Activated T-cell treated with anti-CD3 and anti-CD28 coated beads, Interleukin-2, amount 50 U/mL, for 24 hours (primary cell): Measurements from ENCODE around the gene HOXB4.

Source experiments
- DNase-seq: peaks from one replicate; pipeline ENCODE4 v3.0.0-alpha.2; 2020
- H3K27ac Mint-ChIP-seq: 2 replicates; pipeline ENCODE4 v1.8.0; 2020; ENCODE audit warnings: mild to moderate bottlenecking, mixed read lengths
- H3K27me3 Mint-ChIP-seq: 2 replicates; pipeline ENCODE4 v1.8.0; 2020; ENCODE audit warnings: mixed read lengths
- H3K36me3 Mint-ChIP-seq: 2 replicates; pipeline ENCODE4 v1.8.0; 2020; ENCODE audit warnings: low read depth, mixed read lengths
- H3K4me1 Mint-ChIP-seq: 2 replicates; pipeline ENCODE4 v1.8.0; 2020; ENCODE audit warnings: low read depth, mixed read lengths
- H3K4me3 Mint-ChIP-seq: 2 replicates; pipeline ENCODE4 v1.8.0; 2020; ENCODE audit warnings: mild to moderate bottlenecking, moderate library complexity, mixed read lengths
- H3K9me3 Mint-ChIP-seq: 2 replicates; pipeline ENCODE4 v1.8.0; 2020; ENCODE audit warnings: mixed read lengths

HOXB4 gene

GRCh38 chr17:48609759-48610281, 31.7 kb upstream of the HOXB4 start:
- peaks cover 31% of the 10 kb centered on the region for H3K4me1 Mint-ChIP-seq
- no peak overlapping the region for H3K27ac Mint-ChIP-seq
- no peaks in the 10 kb centered on the region for H3K36me3 Mint-ChIP-seq
- no peaks in the 10 kb centered on the region for H3K9me3 Mint-ChIP-seq
- peak overlapping the region; percentile 83 for H3K4me3 Mint-ChIP-seq
- DNase-seq = no peak
- peaks cover 87% of the 10 kb centered on the region for H3K27me3 Mint-ChIP-seq

DNA sequence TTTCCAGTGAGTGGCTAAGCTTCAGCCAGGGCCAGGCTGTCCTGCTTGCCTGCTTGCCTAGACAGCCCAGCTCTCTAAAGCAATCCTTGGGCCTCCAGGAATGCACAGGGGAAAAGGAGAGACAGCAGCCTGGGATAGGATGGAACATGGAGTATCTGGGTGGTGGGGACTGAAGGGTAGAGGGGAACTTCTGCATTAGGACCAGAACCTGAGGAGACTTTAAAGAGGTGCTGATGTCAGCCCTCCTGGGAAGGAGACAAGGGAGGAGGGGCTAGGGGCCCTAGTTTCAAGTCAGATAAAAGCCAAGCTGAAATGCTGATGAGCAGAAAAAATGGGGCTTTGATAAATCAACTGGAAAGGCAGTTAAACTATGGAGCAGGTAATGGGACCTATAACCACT, 30.9 kb upstream of the HOXB4 start:
- H3K27ac Mint-ChIP-seq = no peak overlapping the region
- no peak overlapping the region for H3K4me3 Mint-ChIP-seq
- no peaks in the 10 kb centered on the region for H3K36me3 Mint-ChIP-seq
- peaks cover 28% of the 10 kb centered on the region for H3K4me1 Mint-ChIP-seq
- no peak for DNase-seq
- peaks cover 87% of the 10 kb centered on the region for H3K27me3 Mint-ChIP-seq
- H3K9me3 Mint-ChIP-seq = no peaks in the 10 kb centered on the region

DNA sequence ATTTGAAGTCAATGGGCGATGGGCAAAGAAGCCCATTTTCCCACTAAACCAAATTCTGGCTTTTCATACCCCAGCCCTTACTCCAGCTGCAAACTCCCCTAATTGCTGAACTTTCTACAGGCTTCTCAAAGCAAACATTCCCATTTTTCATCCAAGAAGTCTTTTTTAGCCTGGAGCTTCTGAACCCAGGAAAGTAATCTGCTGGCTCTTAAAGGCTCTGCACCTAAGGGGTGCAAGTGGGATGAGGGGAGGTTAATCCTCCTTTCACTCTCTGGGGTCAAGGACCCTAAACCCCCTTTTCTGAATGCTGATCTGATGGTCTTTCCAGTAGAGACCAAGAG, 30.3 kb upstream of the HOXB4 start:
- Mint-ChIP-seq H3K9me3 (no peaks in the 10 kb centered on the region), H3K27me3 (peaks cover 87% of the 10 kb centered on the region), H3K4me1 (peaks cover 24% of the 10 kb centered on the region), H3K27ac (no peak overlapping the region), H3K36me3 (no peaks in the 10 kb centered on the region), H3K4me3 (no peak overlapping the region)
- DNase-seq = no peak

DNA sequence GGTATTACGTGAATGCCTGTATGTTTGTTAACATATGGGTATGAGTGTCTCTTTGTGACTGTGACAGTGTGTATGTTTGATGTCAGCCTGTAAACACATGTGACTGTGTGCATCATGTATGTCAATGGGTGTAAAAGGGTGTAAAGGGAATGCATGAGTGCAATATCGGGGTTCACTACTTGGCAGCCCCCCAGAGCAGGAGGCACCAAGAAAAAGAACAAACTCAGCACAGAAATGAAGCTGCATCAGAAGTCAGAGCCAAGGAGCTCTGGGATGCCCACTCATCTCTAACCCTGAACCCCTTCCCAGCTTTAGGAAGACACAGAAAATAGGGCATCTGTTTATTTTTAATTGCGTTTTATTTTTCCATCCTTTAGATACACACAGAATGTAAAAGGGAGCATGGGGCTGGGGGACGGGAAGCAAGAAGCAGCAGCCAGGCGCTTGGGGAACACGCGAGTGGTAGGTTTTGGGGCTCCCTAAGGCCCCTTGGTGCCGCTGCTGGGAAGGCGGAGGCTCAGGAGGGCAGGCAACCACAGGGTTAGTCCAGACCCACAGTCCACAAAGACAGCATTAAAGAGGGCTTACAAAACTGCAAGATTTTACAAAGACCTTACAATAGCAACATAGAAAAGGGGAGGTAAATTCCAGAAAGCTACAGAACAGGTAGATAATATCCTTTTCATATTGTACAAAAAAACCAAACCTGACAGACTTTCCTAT, 28.9 kb upstream of the HOXB4 start:
- Mint-ChIP-seq H3K27ac (no peak overlapping the region), H3K4me1 (peaks cover 19% of the 10 kb centered on the region), H3K36me3 (no peaks in the 10 kb centered on the region), H3K4me3 (no peak overlapping the region), H3K9me3 (no peaks in the 10 kb centered on the region), H3K27me3 (peaks cover 89% of the 10 kb centered on the region)
- no peak for DNase-seq

DNA sequence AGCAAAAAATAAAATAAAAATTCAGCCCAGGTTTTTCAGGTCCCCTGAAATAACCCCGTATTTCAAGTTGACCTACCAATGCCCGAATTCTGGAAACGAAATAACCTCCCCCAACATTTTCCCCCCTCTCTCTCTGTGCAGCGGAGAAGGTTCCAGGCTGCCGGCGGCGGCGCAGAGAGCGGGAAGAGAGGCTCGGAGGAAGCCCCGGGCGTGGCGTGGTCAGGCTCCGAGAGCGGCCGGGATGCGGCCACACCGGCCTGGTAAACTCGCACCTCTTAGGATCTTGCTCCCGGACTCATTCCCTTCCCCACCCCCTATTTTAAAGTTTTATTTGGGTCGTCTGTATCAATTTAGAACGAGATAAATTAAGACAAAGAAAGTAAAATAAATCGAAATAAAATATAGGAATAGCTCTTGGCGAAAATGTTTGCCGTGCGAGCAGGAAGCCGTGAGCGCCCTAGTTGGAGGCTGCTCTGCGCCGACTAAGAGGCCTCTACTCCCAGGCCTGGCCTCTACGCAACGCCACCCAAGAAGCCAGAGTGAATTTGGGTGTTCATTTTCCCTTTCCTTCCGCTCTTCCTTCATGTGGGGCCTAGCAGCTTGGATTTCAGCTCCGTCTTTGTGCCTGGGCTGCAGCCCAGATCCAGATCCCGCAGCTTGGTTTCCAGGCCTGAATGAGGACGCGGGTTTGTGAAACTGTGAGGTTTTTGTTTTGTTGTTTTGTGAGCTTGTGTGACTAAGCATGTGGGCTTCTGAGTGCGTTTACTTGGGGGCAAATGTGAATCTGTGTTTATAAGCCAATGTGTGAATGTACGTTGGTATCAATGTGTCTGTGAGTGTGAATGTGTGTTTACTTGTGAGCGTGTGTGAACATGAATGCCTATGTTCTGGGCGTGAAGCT, 28.1 kb upstream of the HOXB4 start:
- no peak overlapping the region for H3K4me3 Mint-ChIP-seq
- H3K27ac Mint-ChIP-seq = no peak overlapping the region
- no peaks in the 10 kb centered on the region for H3K9me3 Mint-ChIP-seq
- H3K27me3 Mint-ChIP-seq = peaks cover 91% of the 10 kb centered on the region
- DNase-seq = no peak
- H3K4me1 Mint-ChIP-seq = peaks cover 16% of the 10 kb centered on the region
- H3K36me3 Mint-ChIP-seq = no peaks in the 10 kb centered on the region

GRCh38 chr17:48605409-48605919, 27.3 kb upstream of the HOXB4 start:
- peaks cover 9% of the 10 kb centered on the region for H3K4me1 Mint-ChIP-seq
- no peak overlapping the region for H3K4me3 Mint-ChIP-seq
- no peak overlapping the region for H3K27ac Mint-ChIP-seq
- no peaks in the 10 kb centered on the region for H3K36me3 Mint-ChIP-seq
- DNase-seq = no peak
- no peaks in the 10 kb centered on the region for H3K9me3 Mint-ChIP-seq
- peaks cover 91% of the 10 kb centered on the region for H3K27me3 Mint-ChIP-seq

GRCh38 chr17:48604770-48605329, 26.7 kb upstream of the HOXB4 start, which contains the start of gene HOXB6:
HOXB6 (minus strand) TSS chr17:48604986; CDS start chr17:48598150, 6,836 bp downstream.
- H3K27me3 Mint-ChIP-seq = peaks cover 94% of the 10 kb centered on the region
- DNase-seq = no peak
- no peak within 1 kb of the TSS for H3K4me3 Mint-ChIP-seq
- no peaks in the 10 kb centered on the region for H3K9me3 Mint-ChIP-seq
- no peak within 1 kb of the TSS for H3K27ac Mint-ChIP-seq
- no peaks in the 10 kb centered on the region for H3K36me3 Mint-ChIP-seq
- H3K4me1 Mint-ChIP-seq = peaks cover 9% of the 10 kb centered on the region

GRCh38 chr17:48603959-48604769, 26.0 kb upstream of the HOXB4 start:
- DNase-seq = no peak
- Mint-ChIP-seq H3K36me3 (no peaks in the 10 kb centered on the region), H3K27me3 (peaks cover 94% of the 10 kb centered on the region), H3K27ac (no peak overlapping the region), H3K4me1 (peaks cover 9% of the 10 kb centered on the region), H3K4me3 (no peak overlapping the region), H3K9me3 (no peaks in the 10 kb centered on the region)

GRCh38 chr17:48601539-48602425, 23.6 kb upstream of the HOXB4 start:
- peaks cover 97% of the 10 kb centered on the region for H3K27me3 Mint-ChIP-seq
- no peaks in the 10 kb centered on the region for H3K36me3 Mint-ChIP-seq
- no peak overlapping the region for H3K27ac Mint-ChIP-seq
- peaks cover 25% of the 10 kb centered on the region for H3K4me1 Mint-ChIP-seq
- H3K9me3 Mint-ChIP-seq = no peaks in the 10 kb centered on the region
- H3K4me3 Mint-ChIP-seq = no peak overlapping the region
- DNase-seq = no peak

DNA sequence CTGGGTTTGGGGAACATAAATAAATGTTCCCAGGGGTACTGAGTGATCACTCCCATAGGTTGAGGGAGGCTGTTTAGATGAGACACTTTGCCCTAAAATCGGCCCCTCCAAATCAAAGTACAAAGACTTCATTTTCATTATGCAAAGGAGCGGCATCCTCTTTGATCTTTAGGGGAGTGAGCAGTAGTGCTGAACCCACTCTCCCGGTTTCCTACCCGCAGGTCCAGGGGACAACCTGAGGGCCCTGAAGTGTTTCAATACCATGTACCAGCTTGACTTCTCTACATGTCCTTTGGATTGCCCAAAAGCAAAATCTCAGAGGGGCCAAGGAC, 23.0 kb upstream of the HOXB4 start:
- H3K9me3 Mint-ChIP-seq = no peaks in the 10 kb centered on the region
- no peak overlapping the region for H3K4me3 Mint-ChIP-seq
- H3K27me3 Mint-ChIP-seq = peaks cover 97% of the 10 kb centered on the region
- no peaks in the 10 kb centered on the region for H3K36me3 Mint-ChIP-seq
- H3K27ac Mint-ChIP-seq = no peak overlapping the region
- H3K4me1 Mint-ChIP-seq = peaks cover 32% of the 10 kb centered on the region
- no peak for DNase-seq

DNA sequence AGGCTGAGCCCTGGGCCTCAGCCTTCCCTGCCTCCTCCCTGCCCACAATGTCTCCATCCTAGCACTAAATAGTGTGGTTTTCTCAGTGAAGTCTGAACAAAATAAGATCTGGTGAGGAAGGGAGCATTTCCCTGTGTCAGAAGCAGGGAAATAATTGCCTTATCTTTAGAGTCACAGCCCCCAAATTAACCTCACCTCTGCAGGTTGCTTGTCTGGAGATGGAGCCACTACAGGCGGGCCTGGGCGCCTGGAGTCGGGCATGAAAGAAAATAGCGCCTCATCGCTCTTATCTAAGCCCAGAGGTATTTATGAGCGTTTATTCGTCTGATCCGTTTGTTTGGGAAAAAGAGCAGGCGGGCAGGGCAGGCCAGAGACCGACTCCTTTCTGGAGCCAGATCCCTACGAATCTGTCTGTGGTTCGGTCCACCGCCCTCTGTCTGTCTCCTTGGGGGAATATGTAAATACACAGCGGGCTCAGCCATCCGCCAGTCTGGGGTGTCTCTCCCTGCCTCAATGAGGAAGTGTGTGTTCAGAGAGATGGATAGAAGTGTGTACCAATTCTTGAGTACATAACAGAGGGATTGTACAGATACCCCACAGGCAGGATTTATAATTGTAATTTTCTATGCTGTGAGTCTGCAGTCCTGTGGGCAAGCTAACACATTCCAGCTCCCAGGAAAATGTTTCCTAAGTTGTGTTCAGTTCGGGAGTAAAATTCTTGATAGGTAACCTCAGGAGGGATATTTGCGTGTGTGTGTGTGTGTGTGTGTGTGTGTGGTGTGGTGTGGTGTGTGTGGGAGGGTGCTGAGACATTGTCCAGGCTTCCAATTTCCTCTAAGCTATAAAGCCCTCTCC, 22.3 kb upstream of the HOXB4 start:
- Mint-ChIP-seq H3K27ac (no peak overlapping the region), H3K4me1 (peaks cover 34% of the 10 kb centered on the region), H3K36me3 (no peaks in the 10 kb centered on the region), H3K27me3 (peaks cover 97% of the 10 kb centered on the region), H3K4me3 (no peak overlapping the region), H3K9me3 (no peaks in the 10 kb centered on the region)
- no peak for DNase-seq

DNA sequence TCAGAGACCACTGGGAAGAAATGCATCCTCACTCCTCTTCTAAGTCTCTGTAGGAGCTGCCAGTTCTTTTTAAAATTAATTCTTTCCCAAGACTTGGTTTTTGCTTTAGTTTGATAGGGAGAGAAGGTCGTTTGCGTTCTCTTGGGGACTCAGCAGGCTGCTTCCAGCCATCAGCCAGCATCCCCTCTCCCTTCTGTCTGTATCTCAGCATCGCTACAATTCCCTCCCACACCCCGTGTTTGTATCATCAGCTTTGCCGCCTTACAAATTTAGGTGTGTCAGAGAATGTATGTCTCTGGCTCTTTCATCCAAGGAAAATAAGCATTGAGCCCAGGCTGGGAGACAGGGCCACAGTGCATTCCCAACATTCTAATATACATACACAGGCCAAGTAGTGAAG, 21.2 kb upstream of the HOXB4 start:
- Mint-ChIP-seq H3K4me1 (peaks cover 33% of the 10 kb centered on the region), H3K36me3 (no peaks in the 10 kb centered on the region), H3K4me3 (no peak overlapping the region), H3K27ac (no peak overlapping the region), H3K9me3 (no peaks in the 10 kb centered on the region), H3K27me3 (peaks cover 98% of the 10 kb centered on the region)
- DNase-seq = no peak

- Mint-ChIP-seq H3K27ac (no peak overlapping the region), H3K4me1 (peaks cover 36% of the 10 kb centered on the region), H3K4me3 (no peak overlapping the region), H3K36me3 (no peaks in the 10 kb centered on the region), H3K27me3 (peaks cover 98% of the 10 kb centered on the region), H3K9me3 (no peaks in the 10 kb centered on the region)
- DNase-seq = no peak
Measured at GRCh38 chr17:48598736-48599135, 20.6 kb upstream of the HOXB4 start.
